GM12874 (cell line): ENCODE measurements around the gene UFD1.

Experiments used
- TF ChIP-seq, protein P1 (sequence below): IDR thresholded peaks from 2 replicates; pipeline ENCODE4 v1.5.1; 2011; ENCODE audit warnings: low read depth, mild to moderate bottlenecking, control low read depth, low read length, moderate library complexity; ENCODE audit not compliant: insufficient read depth

Gene UFD1

DNA sequence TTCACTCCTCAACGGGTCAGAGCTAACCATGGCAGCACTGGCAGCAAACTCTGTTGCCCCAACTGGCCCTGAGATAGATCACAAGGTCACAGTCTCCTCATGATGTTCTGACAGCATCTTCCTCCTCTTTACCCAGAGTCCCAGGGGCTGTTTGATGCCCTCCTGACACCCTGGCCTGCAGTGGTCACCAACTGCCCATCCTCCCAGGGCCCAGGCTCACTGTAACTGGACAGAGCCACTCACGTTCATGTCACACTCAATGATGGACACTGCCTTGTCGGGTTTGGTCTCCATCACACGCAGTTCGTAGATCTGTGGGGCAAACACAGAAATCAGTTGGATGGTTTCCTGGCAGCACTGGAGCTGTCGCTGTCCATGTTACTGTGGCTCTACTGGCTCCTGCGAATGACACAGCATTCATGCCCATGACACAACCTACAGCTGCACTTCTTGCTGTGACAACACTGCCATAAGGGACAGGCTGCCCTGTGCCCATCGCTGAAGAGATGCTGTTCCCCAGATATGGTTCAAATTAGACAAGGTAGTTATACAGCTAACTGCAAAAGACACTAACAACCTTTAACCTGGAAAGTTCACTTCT lies 21.1 kb downstream of the UFD1 start:
- TF ChIP-seq, protein P1, sequence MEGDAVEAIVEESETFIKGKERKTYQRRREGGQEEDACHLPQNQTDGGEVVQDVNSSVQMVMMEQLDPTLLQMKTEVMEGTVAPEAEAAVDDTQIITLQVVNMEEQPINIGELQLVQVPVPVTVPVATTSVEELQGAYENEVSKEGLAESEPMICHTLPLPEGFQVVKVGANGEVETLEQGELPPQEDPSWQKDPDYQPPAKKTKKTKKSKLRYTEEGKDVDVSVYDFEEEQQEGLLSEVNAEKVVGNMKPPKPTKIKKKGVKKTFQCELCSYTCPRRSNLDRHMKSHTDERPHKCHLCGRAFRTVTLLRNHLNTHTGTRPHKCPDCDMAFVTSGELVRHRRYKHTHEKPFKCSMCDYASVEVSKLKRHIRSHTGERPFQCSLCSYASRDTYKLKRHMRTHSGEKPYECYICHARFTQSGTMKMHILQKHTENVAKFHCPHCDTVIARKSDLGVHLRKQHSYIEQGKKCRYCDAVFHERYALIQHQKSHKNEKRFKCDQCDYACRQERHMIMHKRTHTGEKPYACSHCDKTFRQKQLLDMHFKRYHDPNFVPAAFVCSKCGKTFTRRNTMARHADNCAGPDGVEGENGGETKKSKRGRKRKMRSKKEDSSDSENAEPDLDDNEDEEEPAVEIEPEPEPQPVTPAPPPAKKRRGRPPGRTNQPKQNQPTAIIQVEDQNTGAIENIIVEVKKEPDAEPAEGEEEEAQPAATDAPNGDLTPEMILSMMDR: no peak

DNA sequence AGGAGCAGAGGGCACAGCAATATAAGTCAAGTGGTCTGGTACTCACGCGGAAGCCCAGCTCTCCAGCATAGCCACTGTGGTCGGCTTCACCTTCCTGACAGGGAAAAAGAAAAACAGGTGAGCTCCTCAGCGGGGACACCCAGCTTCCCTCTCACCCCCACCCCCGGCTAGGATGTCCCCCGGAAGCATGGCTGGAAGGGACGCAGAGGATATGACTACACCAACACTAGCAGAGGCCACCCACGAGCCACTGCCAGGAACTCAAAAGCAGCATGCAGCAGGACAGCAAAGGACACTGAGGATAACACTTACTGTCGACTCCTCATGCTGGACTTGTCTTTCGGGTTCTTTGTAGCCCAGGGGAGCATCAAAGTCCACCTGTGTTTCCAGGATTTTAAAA lies 22.5 kb downstream of the UFD1 start:
- TF ChIP-seq, protein P1: no peak

DNA sequence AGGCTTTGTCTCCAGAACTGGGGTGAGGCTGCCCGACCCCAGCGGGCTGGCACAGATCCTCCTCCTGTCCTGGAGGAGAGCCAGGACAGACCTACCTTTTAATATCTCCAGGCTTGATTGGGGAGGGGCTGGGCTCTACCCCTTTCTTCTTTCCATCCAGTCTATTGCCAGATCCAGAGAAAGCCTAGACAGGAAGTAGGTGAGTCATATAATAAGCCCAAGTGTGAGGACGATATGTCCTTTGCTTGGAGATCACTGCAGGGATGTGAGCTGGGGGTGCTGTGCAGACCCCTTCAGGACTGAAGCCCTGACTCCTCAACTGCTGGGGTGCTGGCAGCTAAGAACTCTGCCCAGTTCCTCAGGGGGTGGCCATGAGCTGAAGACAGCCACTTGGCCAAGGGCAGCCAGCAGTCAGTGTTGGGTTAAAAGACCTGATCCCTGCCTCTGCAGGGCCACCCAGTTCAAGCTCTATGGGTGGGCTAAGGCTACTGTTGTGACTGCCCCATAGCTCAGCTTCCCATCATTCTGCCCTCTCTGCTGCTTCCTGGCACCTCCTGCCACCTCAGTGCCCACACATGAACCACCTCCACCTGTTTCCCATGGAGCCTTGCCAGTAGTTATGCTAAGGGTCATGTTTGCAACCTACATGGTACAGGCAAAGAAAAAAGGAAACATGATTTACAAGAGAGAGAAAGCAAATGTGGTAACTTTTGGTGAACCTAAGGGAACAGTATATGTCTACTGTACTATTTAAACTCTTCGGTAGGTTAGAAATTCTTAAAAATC lies 23.2 kb downstream of the UFD1 start:
- TF ChIP-seq, protein P1: no peak

DNA sequence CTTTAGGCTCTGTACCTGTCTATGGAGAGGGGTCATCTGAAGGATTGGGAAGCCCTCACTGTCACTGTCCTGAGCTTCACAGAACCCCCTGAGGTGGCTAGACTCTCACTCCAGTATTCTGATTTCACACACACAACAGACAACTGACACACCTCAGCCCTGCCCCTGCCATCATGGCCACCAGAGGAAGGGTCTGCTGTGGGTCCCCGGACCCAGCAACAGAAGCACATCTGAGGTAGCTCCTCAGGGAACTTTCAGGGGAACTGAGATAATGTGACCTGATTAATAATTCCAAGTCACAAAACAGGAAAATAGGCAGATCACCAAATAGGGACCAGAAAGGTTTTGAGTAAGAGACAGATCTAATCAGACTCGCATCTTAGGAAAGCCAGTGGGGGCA lies 24.0 kb downstream of the UFD1 start:
- TF ChIP-seq, protein P1: no peak

DNA sequence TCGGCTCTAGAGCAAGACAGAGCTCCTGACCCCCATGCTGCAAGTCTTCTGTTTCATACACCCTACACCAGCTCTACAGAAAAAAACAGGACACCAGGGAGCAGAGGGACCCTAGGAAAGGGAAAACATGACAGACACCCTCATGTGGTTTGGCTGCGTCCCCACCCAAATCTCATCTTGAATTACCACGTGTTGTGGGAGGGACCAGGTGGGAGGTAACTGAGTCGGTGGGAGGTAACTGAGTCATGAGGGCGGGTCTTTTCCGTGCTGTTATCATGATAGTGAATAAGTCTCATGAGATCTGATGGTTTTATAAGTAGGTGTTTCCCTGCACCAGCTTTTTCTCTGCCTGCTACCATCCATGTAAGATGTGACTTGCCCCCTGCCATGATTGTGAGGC lies 24.8 kb downstream of the UFD1 start:
- TF ChIP-seq, protein P1: no peak

DNA sequence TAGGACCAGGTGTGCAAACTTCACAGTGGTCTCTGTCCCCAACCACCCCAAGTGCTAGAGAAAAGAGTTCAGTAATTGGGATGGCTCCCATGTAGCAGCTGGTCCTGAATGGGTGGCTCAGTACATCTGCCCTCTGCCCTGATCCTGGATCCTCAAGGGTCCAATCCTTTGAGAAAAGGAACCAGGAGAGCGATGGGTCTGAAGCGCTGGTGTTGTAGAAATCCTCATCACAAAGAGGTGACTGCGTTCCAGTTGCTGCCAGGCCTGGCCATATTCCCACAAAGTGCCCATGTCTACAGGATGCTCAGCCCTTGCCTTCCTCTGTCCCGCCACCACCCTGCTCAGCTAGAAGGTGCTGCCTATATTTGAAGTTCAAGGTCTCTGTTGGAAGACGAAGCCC lies 25.3 kb downstream of the UFD1 start:
- TF ChIP-seq, protein P1: no peak

DNA sequence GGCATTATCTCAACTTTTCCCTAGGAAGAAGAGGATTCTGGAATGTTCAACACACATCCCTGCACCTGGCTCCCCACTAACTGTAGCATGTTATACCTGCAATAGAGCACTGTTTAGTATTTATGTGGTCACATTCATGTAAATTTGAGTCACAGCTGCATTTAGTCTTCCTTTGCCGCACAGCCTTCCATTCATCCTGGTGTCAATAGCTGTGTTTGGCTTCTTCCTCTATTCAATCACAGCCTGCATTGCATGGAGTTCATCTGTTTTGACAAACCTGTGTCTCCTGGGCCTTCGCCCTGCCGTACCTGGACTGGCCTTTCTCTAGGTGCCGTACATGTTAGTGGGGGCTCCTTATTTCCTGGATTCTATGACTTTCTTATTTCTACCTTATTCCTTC lies 27.4 kb downstream of the UFD1 start:
- TF ChIP-seq, protein P1: no peak
